HG03097 (cell line): ENCODE data around the gene SLC37A2.
"Not testable (repeated sequence)": the region's sequence is repeated elsewhere in the genome, so short reads cannot be mapped to it uniquely, and the experiment has no call there.

Source experiments
- ATAC-seq: cut with Tn5 transposase; IDR thresholded peaks from one replicate; pipeline ENCODE4 v1.9.1; 2021; ENCODE audit not compliant: unreplicated experiment, low FRiP score

The SLC37A2 gene

DNA sequence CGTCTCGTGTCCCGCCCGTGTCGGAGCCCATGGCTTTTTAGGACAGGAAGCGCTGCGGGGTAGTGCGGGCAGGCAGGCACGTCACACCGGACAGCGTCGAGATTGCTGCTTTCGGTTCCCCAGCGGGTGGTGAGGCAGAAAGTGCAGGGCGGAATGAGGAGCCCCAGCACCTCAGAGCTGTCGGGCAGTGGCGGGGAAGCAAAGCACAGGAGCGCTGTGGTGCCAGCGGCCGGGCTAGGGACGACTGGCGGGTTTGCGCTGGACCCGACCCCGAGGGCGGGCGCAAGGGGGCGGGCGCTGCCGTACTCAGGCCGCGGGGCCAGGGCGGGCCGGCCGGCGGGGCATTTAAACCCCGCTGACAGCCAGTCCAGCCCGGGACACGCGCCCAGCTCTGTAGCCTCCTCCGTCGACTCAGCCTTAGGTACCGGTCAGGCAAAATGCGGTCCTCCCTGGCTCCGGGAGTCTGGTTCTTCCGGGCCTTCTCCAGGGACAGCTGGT, at the start of gene SLC37A2:
Gene SLC37A2, plus strand, starts transcription at position 375 of the 498 bp plus-strand sequence. Its CDS starts 63 bp downstream, at position 438.
- peak; percentile 87 for ATAC-seq

GRCh38 chr11:125016413-125016812, 46.7 kb upstream of the SLC37A2 start:
- ATAC-seq = no peak

GRCh38 chr11:125020342-125020741, 42.8 kb upstream of the SLC37A2 start:
- no peak for ATAC-seq

DNA sequence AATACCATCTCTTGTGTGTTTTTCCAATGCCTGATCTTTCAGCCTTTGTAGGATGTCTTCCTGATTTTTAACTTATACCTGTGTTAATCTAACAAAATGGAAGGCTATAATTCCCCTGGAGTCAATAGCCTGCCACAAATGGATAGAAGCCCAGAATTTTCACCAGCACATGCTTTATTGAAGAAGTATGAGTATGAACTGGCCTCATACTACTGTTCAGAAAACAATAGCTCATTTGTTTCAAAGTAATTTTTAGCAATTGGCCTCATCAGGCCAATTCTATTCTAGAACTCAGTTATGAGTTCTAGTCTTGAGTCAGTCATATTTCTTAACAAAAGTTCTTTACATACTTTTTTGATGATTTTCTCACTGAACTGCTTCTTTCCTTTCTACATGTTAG, 40.6 kb upstream of the SLC37A2 start:
- ATAC-seq = no peak

DNA sequence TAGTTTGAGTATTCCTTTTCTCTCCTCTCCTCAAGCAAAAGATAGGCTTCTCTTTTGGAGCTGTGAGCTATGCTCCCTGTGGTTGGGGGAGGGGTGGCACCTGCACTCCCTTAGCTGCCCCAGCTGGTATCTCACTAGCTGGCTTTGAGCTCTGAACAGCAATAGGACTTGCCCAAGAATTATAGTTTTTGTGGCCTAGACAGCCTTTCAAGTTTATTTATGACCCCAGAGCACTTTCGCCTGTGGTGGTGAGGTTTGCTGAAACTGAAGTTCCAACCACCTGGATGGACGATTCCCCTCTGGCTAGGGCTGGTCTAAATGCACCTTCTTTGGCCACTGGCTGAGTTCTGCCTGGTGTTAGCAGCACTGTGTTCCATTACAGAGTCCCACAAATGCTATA, 37.1 kb upstream of the SLC37A2 start:
- ATAC-seq = no peak

DNA sequence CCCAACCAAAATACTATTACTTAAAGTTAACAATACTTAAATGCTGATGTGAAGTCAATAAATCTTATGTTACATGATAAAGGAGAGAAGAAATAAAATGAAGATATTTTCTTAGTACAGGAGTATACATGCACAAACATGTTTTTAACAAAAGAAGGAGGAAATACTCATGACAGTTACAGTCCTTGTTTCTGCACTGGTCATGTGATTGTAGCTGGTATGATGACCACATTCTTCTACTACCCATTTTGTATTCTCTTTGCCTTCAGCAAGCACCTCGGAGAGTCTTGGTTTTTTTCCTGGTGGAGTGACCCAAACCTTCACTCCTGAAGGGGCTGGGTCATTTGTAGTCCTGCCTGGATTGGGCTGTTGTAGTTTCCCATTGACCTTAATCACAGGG, 33.7 kb upstream of the SLC37A2 start:
- ATAC-seq = not testable (repeated sequence)

- ATAC-seq = no peak
Measured at GRCh38 chr11:125036933-125037332, 26.2 kb upstream of the SLC37A2 start.

DNA sequence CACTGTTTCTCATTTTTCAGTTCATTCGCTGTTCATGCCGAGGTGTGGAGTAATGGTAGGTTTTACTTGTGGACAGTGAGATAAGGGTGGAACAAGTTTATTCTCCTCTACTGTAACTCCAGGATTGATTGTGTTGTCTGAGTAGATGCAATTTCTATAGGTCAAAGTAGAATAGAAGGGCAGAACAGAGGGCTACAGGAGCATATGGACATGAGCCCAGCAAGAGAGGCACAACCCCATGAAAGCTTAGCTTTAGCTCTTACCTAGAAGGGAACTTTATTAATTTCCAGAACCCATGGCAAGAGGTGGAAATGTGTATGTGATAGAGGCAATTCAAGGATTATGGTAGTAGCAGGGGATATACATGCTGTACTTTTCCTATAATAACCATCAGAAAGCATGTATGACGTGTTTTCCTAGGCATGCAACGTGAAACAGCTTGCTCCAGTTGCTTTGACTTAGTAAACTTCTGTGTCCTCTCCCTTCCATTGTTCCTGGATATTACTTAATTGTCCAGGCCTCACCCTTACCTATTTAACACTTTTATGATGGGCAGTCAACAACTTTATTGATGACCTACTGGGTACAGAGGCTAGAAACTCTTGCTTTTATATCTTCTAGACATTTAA, 13.8 kb upstream of the SLC37A2 start:
- ATAC-seq = no peak

DNA sequence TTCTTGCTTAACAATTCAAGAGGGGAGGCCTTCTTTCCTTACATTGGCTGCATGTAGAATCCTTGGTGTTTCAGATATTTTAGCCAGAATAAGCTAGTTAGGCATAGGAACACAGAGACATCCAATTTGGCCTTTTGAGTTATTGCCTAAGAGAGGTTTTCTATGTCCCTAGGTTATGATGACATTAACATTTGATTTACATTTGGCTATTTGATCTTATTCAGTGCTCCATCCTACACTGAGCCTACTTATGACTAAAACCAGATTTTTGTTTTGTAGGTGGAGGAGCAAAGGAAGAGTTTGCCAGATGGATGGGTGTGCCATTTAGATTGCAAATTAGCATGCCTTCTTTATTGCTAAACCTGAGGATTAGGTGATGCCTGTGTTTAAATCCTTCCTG, 11.1 kb upstream of the SLC37A2 start:
- ATAC-seq = no peak

DNA sequence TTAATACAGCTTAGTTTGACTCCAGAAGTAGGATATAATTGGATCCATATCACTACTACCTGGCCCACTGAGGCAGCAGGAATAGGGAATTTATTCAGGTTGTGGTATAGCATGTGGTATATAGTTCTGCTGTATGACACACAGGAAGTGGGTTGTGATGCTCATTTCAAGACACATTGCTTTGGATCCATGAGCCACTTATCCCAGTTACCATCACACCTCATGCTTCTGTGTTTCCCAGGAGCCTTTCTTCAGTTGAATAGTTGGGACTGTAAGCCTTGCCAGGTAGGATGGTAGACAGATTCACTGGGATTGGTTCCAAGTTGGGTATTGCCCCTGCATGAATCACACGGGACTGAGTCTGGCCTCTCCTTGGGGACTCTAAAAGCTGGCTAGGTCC, 9.9 kb upstream of the SLC37A2 start:
- ATAC-seq = no peak

DNA sequence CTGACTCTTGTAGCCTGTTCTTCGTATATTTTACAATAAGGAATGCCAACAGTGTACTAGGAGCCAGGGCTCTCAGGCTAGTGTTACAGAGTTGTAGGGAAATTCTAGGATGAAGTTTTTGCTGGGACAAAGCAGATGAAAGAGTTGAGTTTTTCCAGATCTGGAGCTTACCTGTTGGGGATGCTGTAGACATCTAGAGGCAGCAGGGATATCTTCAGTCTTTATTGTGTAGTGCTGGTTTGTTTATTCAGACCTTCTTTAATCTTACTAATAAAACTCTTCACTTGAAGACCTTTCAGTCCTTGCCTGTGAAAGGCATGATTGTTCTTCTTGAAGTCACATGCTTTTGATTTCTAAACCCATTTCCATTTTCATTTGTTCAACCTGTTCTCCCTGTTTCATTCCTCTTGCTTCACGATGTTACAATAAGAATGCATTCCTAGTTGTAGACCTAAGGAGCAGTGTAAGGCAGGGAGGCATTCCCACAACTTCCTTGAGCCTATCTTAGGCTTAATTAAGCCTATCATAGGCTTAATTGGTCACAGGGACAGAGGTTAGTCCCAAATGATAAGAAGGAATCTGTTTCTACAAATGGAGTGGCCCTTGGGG, 7.9 kb upstream of the SLC37A2 start:
- ATAC-seq = no peak

GRCh38 chr11:125056111-125056510, 7.0 kb upstream of the SLC37A2 start:
- not testable (repeated sequence) for ATAC-seq

- ATAC-seq = no peak
Measured at GRCh38 chr11:125056931-125057692, 6.0 kb upstream of the SLC37A2 start.

DNA sequence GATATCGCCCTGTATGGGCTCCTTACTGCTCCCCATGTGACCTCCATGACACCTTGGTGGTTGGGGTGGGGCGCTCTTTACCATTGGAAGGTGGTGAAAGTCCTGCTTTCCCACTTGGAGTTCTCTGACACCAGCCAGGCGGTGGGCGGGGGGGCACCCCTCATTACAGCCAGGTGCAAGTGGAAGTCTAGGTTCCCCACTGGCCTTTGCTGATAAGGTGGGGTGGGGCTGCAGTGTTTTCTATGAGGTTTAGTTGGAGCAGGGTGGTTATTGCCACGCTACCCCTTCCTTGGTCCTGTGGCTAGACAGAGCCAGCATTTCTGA, 5.5 kb upstream of the SLC37A2 start:
- no peak for ATAC-seq

- ATAC-seq = no peak
Measured at GRCh38 chr11:125061281-125061680, 1.8 kb upstream of the SLC37A2 start.

DNA sequence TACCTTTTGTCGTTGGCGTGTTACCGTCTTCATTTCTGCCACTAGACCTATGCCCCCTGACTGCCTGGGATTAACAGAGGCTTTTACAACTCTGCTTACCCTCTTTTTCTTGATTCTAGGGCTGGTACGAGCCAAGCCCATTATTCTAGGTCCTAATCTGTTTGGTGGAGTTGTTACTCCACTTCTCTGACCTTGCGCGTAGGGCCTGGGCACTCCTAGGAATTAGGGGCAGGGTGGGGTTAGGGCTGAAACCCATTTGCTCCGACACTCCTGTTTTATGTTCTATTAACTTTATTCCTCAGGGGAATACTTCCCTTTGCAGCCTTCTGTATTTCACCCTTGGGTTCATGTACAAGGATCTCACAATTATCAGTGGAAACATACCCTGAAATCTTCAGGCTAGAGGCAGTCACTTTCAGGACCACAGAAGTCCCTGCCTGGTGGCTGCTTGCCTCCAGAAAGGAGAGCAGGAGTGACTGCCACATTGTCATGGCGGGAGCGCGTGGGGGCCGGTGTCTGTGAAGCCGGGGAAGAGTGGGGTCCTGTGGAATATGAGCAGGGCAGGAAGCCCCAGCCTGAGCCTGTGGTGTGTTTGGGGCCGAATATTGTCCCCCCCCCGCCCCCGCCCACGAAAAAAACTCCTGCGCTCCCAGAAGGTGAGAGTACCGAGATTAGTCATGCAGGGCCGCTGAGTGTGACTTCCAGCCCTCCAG, 731 bp upstream of the SLC37A2 start:
- no peak for ATAC-seq

DNA sequence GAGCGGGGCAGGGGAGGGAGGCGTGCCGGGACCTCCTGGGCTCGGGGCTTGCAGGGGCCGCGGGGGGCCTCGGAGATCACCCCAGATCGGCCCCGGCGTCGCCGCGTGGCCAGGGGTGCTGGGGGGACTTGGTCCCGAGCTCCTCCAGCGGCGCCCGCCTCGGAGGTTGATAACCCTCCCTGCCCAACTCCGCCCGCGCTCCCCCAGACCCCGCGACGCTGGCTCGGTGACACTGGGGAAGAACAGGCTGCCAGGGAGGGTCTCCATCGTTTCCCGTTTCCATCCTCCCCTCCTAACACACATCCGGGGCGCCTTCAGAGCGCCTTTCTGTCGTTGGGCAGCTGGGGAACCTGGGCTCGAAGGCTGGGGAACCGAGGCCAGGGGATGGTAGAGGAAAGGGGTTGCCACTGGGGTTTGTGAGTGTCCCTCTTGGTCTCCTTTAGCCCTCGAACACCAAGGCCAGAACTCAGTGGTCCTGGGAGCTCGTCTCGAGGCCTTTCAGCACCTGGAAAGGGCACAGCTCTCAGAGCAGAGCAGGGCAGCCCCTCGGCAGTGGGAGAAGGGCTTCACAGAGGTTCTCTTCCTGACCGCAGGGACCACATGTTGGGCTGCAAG, 431 bp downstream of the SLC37A2 start:
- ATAC-seq = peak; percentile 22

DNA sequence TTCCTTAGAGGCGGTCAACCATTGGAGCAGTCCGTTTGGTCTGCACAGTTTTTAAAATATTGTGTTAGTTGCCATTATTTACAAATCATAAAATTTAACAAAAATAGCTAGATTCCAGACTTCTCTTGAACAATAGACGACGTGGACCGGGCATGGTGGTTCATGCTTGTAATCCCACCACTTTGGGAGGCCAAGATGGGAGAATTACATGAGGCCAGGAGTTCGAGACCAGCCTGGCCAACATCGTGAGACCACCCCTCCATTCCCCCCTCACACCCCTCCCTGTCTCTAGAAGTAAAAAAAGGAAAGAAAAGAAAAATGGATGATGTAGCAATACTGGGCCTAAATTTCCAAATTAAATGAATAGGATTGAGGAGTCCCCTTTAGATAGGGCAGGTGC, 965 bp downstream of the SLC37A2 start:
- ATAC-seq = no peak

DNA sequence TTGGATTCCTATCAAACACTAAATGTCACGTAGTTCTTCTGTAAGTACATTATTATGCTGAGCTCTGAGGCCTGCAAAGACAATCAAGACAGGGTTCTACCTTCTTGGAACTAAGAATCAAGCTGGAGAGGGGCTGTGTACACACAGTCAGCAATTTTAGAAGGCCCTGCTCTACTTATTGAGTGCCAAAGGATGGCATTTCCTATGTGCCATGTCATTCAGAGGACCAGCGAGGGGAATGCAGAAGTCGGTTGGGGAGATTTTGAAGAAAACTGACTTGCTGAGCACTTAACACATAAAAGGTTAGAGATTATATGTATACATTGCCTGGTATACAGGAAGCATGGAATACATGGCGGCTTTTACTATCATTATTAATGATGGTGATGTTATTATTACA, 5.3 kb downstream of the SLC37A2 start:
- ATAC-seq = no peak

- no peak for ATAC-seq
Measured at GRCh38 chr11:125069008-125069407, 5.9 kb downstream of the SLC37A2 start.

GRCh38 chr11:125069796-125070195, 6.7 kb downstream of the SLC37A2 start:
- no peak for ATAC-seq
